Adrenal gland (tissue), 5 donors: ENCODE measurements around the gene SLC13A3.

ENCODE experiments used
- CTCF ChIP-seq, 6 experiments: fragments of 450-650 bp in 4 of 6; fragments of 200-600 bp in 2 of 6; sonication (generic) in 1 of 6; IDR thresholded peaks; 1 replicate in 5 of 6; 2 replicates in 1 of 6; pipeline versions ENCODE4 v1.5.1 to v1.8.0; 2016 to 2021; ENCODE audit warnings: antibody characterized with exemption in 6 of 6, mild to moderate bottlenecking in 2 of 6, moderate library complexity in 1 of 6
- POLR2A ChIP-seq, 2 donors: fragments of 450-650 bp; IDR thresholded peaks; one replicate each; pipeline ENCODE4 v1.6.1; 2017; ENCODE audit warnings: antibody characterized with exemption in 2 of 2, mild to moderate bottlenecking in 2 of 2, moderate library complexity in 1 of 2
- donor health status: DM: no; HTN: no; CAD: no.

- TF ChIP-seq CTCF (IDR thresholded peaks at IDR 0.05) = no peak
- TF ChIP-seq POLR2A (IDR thresholded peaks at IDR 0.05) = no peak
Measured at GRCh38 chr20:46543959-46544358, 107.3 kb downstream of the SLC13A3 start.
